Left lung (tissue), 14 donors: ENCODE measurements around the gene CD37. TPM values are rescaled to one million over a fixed set of nuclear protein-coding genes. Genes with fewer than 3 reads are reported as not detected.
A peak's percentile ranks its signal among the peaks of the same experiment; 100 is the strongest.
"Not testable (repeated sequence)": the region's sequence is repeated elsewhere in the genome, so short reads cannot be mapped to it uniquely, and the experiment has no call there.

ENCODE experiments used
- ATAC-seq: fragments of 200-7000 bp; cut with Tn5 transposase; one replicate; pipeline ENCODE4 v1.9.1; 2020; ENCODE audit warnings: moderate library complexity
- DNase-seq, 4 donors: peaks; one replicate each; pipeline ENCODE4 v3.0.0-alpha.2; 2013 to 2020
- H3K27ac ChIP-seq, 2 donors: fragments of 200-600 bp; sonication (generic) in 1 of 2; one replicate each; pipeline versions ENCODE4 v1.5.0 to v1.8.0; 2020 to 2021
- H3K27me3 ChIP-seq, 2 donors: fragments of 200-600 bp; sonication (generic) in 1 of 2; one replicate each; pipeline versions ENCODE4 v1.5.0 to v1.8.0; 2020 to 2021
- H3K36me3 ChIP-seq, 2 donors: fragments of 200-600 bp; sonication (generic) in 1 of 2; one replicate each; pipeline versions ENCODE4 v1.5.0 to v1.8.0; 2020 to 2021
- H3K4me1 ChIP-seq, 2 donors: fragments of 200-600 bp; one replicate each; pipeline ENCODE4 v1.8.0; 2021
- H3K4me3 ChIP-seq, 2 donors: fragments of 200-600 bp; sonication (generic) in 1 of 2; one replicate each; pipeline versions ENCODE4 v1.5.0 to v1.8.0; 2020 to 2021; ENCODE audit warnings: mild to moderate bottlenecking in 1 of 2
- H3K9me3 ChIP-seq, 2 donors: fragments of 200-600 bp; sonication (generic) in 1 of 2; one replicate each; pipeline versions ENCODE4 v1.5.0 to v1.8.0; 2020 to 2021
- CTCF ChIP-seq, 2 donors: fragments of 200-600 bp; sonication (generic) in 1 of 2; IDR thresholded peaks; one replicate each; pipeline versions ENCODE4 v1.5.0 to v1.8.0; 2021; ENCODE audit warnings: antibody characterized with exemption in 2 of 2
- intact Hi-C, 2 donors: fragments of 100-400 bp; cut with DNase I; formaldehyde crosslinking; loops; one replicate each; pipeline versions ENCODE4 v1.11.2 to v1.14.2; 2022
- long read RNA-seq, 12 donors: library from polyadenylated mRNA in 2 of 12; unstranded in 2 of 12; transcript quantifications; one replicate each; pipeline ENCODE4 v2.0.0 and lab custom pipeline, GENCODE V29; 2019 to 2026
- polyA plus RNA-seq, 6 donors: library from polyadenylated mRNA; unstranded; fragments of 120-200 nt; gene quantifications; one replicate each; pipeline ENCODE4 v1.2.1, GENCODE V29; 2013; ENCODE audit not compliant: insufficient read length in 6 of 6
- total RNA-seq, 2 donors: library from RNA; stranded (reverse); fragmentation: NEBNext Ultra II Directional; extraction: Animal tissue kit (Norgen Biotek cat#: 25700); gene quantifications; one replicate each; pipeline ENCODE4 v1.2.1, GENCODE V29; 2021
- donor health status: DM: no; HTN: yes; CAD: no.
- donor health status: DM: no; HTN: no; CAD: no.

CD37 gene
- total RNA-seq = 10 to 100 TPM; 59.0 to 83.2 TPM
- 10 to 100 TPM; 36.5 to 55.9 (median 52.4) TPM for polyA plus RNA-seq
- long read RNA-seq, donor 1, transcript CD37-201 (8 exons, 1,265 nt) = major isoform, 7 of 8 reads
- long read RNA-seq, donor 1, partial matches to known transcripts = 0 of 8 reads
- long read RNA-seq, donor 1, other reads (novel, unspliced or antisense) = 0 of 8 reads
- long read RNA-seq, donor 2, partial matches to known transcripts = 22 of 24 reads
- long read RNA-seq, donor 2, other reads (novel, unspliced or antisense) = 0 of 24 reads
- long read RNA-seq, donor 3, partial matches to known transcripts = 55 of 71 reads
- long read RNA-seq, donor 3, other reads (novel, unspliced or antisense) = 11 of 71 reads
- long read RNA-seq, donor 4, transcript CD37-201 (8 exons, 1,265 nt) = major isoform, 27 of 35 reads
- long read RNA-seq, donor 4, partial matches to known transcripts = 2 of 35 reads
- long read RNA-seq, donor 4, other reads (novel, unspliced or antisense) = 3 of 35 reads
- long read RNA-seq, donor 5, partial matches to known transcripts = 0 of 3 reads
- long read RNA-seq, donor 5, other reads (novel, unspliced or antisense) = 0 of 3 reads
- long read RNA-seq, donor 6, partial matches to known transcripts = 0 of 3 reads
- long read RNA-seq, donor 6, other reads (novel, unspliced or antisense) = 0 of 3 reads
- long read RNA-seq, donor 7, partial matches to known transcripts = 22 of 27 reads
- long read RNA-seq, donor 7, other reads (novel, unspliced or antisense) = 5 of 27 reads
- long read RNA-seq, donor 8 = 0 reads
- long read RNA-seq, donor 9, partial matches to known transcripts = 6 of 6 reads
- long read RNA-seq, donor 9, other reads (novel, unspliced or antisense) = 0 of 6 reads
- long read RNA-seq, donor 10, transcript CD37-201 (8 exons, 1,265 nt) = major isoform, 23 of 32 reads
- long read RNA-seq, donor 10, partial matches to known transcripts = 2 of 32 reads
- long read RNA-seq, donor 10, other reads (novel, unspliced or antisense) = 5 of 32 reads
- long read RNA-seq, donor 11 = 0 reads
- long read RNA-seq, donor 12, partial matches to known transcripts = 49 of 63 reads
- long read RNA-seq, donor 12, other reads (novel, unspliced or antisense) = 12 of 63 reads

GRCh38 chr19:49335071-49335783 is at the start of gene CD37:
TSS of gene CD37 (plus strand) at chr19:49335406. CDS start at chr19:49335541, 135 bp downstream.
- no peaks in the 10 kb centered on the region for H3K9me3 ChIP-seq
- H3K36me3 ChIP-seq = peaks cover 0 to 15% of the 10 kb centered on the region in 2 donors
- H3K27me3 ChIP-seq = no peaks in the 10 kb centered on the region
- ATAC-seq (no peak), DNase-seq (peak in 2 of 4 donors; percentile 54 to 85)
- peak within 1 kb of the TSS; percentile 17 to 62 for H3K4me3 ChIP-seq
- H3K4me1 ChIP-seq = peaks cover 6 to 77% of the 10 kb centered on the region in 2 donors
- intact Hi-C loops = no loop called here
- TF ChIP-seq CTCF (IDR thresholded peaks at IDR 0.05) = no peak
- H3K27ac ChIP-seq = peak within 1 kb of the TSS; percentile 62 to 86

- ATAC-seq (no peak), DNase-seq (no peak)
- H3K4me3 ChIP-seq = no peak overlapping the region
- no peak for TF ChIP-seq CTCF (IDR thresholded peaks at IDR 0.05)
- H3K9me3 ChIP-seq = no peaks in the 10 kb centered on the region
- no peaks in the 10 kb centered on the region for H3K4me1 ChIP-seq
- no peak overlapping the region for H3K27ac ChIP-seq
- H3K36me3 ChIP-seq = no peaks in the 10 kb centered on the region
- intact Hi-C loops = no loop called here
- H3K27me3 ChIP-seq = no peaks in the 10 kb centered on the region
Observed at GRCh38 chr19:49287141-49287770, 48.0 kb upstream of the CD37 start.

GRCh38 chr19:49288205-49288604 is 47.0 kb upstream of the CD37 start:
- not testable (repeated sequence) for H3K27me3 ChIP-seq

GRCh38 chr19:49289286-49289685 is 45.9 kb upstream of the CD37 start:
- H3K27ac ChIP-seq, H3K4me3 ChIP-seq, DNase-seq, H3K27me3 ChIP-seq, H3K36me3 ChIP-seq, H3K9me3 ChIP-seq, intact Hi-C loops, H3K4me1 ChIP-seq, ATAC-seq: not testable (repeated sequence)

More at GRCh38 chr19:49288205-49288604, 47.0 kb upstream of the CD37 start:
- ATAC-seq, H3K4me3 ChIP-seq, intact Hi-C loops, H3K9me3 ChIP-seq, H3K4me1 ChIP-seq, H3K27ac ChIP-seq, H3K36me3 ChIP-seq, DNase-seq: not testable (repeated sequence)

GRCh38 chr19:49290517-49290916 is 44.7 kb upstream of the CD37 start:
- ATAC-seq (no peak), DNase-seq (no peak)
- Histone ChIP-seq H3K4me3 (no peak overlapping the region), H3K9me3 (no peaks in the 10 kb centered on the region), H3K36me3 (no peaks in the 10 kb centered on the region), H3K27ac (no peak overlapping the region), H3K27me3 (no peaks in the 10 kb centered on the region), H3K4me1 (no peaks in the 10 kb centered on the region)
- TF ChIP-seq CTCF (IDR thresholded peaks at IDR 0.05) = no peak
- intact Hi-C loops = no loop called here
